A673 (cell line): ENCODE results near the gene RFX5. TPM values are rescaled to one million over a fixed set of nuclear protein-coding genes. Genes with fewer than 3 reads are reported as not detected.

ENCODE experiments used
- BruUV-seq: library from RNA; stranded (reverse); fragments of 400-500 nt; replicated peaks from 2 replicates; lab custom pipeline; 2021; lab: Mats Ljungman, UMichigan
- CTCF ChIA-PET: fragments of 300-600 bp; sonication (Branson Sonifier 250); formaldehyde crosslinking; loops from one replicate; lab custom pipeline; 2022; ENCODE audit warnings: antibody characterized with exemption; lab: Charles Lee
- POLR2A ChIA-PET: fragments of 300-600 bp; sonication (Branson Sonifier 250); formaldehyde crosslinking; loops from one replicate; lab custom pipeline; 2022; ENCODE audit warnings: antibody characterized with exemption; ENCODE audit not compliant: low non-redundant PET; lab: Charles Lee
- DNase-seq: peaks from one replicate; pipeline ENCODE4 v3.0.0-alpha.2; 2015; ENCODE audit warnings: low spot score
- H3K27ac ChIP-seq: fragments of 200-600 bp; sonication (generic); 2 replicates; pipeline ENCODE4 v1.5.1; 2016; ENCODE audit warnings: mixed run types, low read depth, mild to moderate bottlenecking, mixed read lengths, antibody characterized with exemption, low read length; ENCODE audit not compliant: poor library complexity, severe bottlenecking
- H3K27me3 ChIP-seq: fragments of 200-600 bp; sonication (generic); replicated peaks from 2 replicates; pipeline ENCODE4 v1.6.1; 2017; ENCODE audit warnings: mixed run types, low read depth, mild to moderate bottlenecking, mixed read lengths, antibody characterized with exemption, low read length; ENCODE audit not compliant: insufficient read depth, poor library complexity
- H3K36me3 ChIP-seq: fragments of 200-600 bp; sonication (generic); 2 replicates; pipeline ENCODE4 v1.6.1; 2016; ENCODE audit warnings: mixed run types, mild to moderate bottlenecking, mixed read lengths, antibody characterized with exemption, low read length; ENCODE audit not compliant: insufficient read depth, poor library complexity, severe bottlenecking
- H3K4me1 ChIP-seq: fragments of 200-600 bp; sonication (generic); 2 replicates; pipeline ENCODE4 v1.6.1; 2017; ENCODE audit warnings: mixed run types, mild to moderate bottlenecking, mixed read lengths, antibody characterized with exemption, low read length; ENCODE audit not compliant: insufficient read depth, poor library complexity, severe bottlenecking
- H3K4me3 ChIP-seq: fragments of 200-600 bp; sonication (generic); 2 replicates; pipeline ENCODE4 v1.5.1; 2016; ENCODE audit warnings: low read depth, mixed run types, mild to moderate bottlenecking, mixed read lengths, low read length; ENCODE audit not compliant: poor library complexity, severe bottlenecking
- H3K9me3 ChIP-seq: fragments of 200-600 bp; sonication (generic); 2 replicates; pipeline ENCODE4 v1.6.1; 2016; ENCODE audit warnings: mixed run types, low read depth, mild to moderate bottlenecking, mixed read lengths, antibody characterized with exemption, low read length; ENCODE audit not compliant: poor library complexity, severe bottlenecking
- EZH2 ChIP-seq: fragments of 200-600 bp; sonication (generic); IDR thresholded peaks from 2 replicates; pipeline ENCODE4 v1.6.1; 2017; ENCODE audit warnings: borderline replicate concordance, low read depth, mild to moderate bottlenecking, mixed read lengths, antibody characterized with exemption, low read length; ENCODE audit not compliant: poor library complexity, severe bottlenecking
- intact Hi-C: fragments of 100-400 bp; cut with micrococcal nuclease; formaldehyde crosslinking; loops from one replicate; pipeline ENCODE4 v1.10.0; 2022; ENCODE audit not compliant: unreplicated experiment
- total RNA-seq: library from RNA; stranded (reverse); gene quantifications from 2 replicates; pipeline ENCODE4 v1.2.3, GENCODE V29; 2021
- TF ChIP-seq, protein P1 (sequence below): fragments of 300-800, 200-600 bp; sonication (generic); conservative IDR thresholded peaks from 2 replicates; pipeline ENCODE4 v1.5.1; 2017; ENCODE audit warnings: low read depth, mild to moderate bottlenecking, antibody characterized with exemption, low read length, moderate library complexity, mixed read lengths

Gene RFX5
- total RNA-seq, 1 experiment from 2014 or later, result 49.0 TPM

DNA sequence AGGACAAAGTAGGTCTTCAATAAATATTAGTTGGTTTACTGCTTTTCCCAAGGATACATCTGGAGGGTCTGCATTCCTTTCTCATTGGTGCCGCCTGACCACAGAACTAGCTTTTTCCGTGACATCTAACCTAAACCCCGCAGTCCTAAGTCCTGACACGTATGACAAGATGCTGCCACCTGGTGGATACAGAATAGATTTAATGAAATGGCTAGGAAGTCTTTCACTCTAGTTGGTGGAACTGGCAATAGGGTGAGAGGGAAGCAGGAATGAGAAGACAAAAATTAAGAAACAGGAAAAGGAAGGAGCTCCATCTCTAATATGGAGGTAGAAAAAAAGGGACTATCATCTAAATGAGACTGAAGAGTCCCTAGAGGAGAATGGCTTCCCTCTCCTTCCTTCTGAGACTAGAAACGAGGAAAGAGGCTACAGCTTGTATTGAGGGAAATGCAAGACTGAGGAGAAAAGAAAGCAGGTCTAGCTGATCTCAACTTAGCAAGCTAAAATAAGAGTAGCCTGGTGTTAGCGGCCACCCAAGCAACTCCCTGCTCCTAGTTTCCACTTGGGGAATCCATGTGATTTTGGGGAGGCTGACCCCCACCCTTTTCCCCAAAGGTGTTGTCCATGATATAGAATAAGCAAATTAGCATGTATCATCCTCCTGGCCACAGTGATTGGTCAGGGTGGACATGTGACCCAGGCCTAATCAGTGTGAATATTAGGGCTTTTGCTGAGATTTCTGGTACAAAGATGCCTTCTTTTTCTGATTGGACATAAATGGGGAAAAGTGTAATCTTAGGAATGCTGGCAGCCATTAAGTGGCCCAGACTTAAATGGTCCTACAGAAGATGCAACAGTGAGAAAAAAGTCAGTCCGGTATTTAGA is 5.9 kb downstream of the RFX5 start:
- ChIA-PET POLR2A (interaction anchor here (0.6 kb wide), 2 partner anchors 44 to 421 kb away, joined by 5 to 11 read pairs; no protein-coding TSS in a partner anchor), CTCF (interaction anchor here (0.5 to 2.6 kb wide), 8 partner anchors 11 to 257 kb away, joined by 3 to 37 read pairs (median 6); partner anchors contain the start of gene PI4KB)
- no peak for TF ChIP-seq EZH2
- TF ChIP-seq, protein P1, sequence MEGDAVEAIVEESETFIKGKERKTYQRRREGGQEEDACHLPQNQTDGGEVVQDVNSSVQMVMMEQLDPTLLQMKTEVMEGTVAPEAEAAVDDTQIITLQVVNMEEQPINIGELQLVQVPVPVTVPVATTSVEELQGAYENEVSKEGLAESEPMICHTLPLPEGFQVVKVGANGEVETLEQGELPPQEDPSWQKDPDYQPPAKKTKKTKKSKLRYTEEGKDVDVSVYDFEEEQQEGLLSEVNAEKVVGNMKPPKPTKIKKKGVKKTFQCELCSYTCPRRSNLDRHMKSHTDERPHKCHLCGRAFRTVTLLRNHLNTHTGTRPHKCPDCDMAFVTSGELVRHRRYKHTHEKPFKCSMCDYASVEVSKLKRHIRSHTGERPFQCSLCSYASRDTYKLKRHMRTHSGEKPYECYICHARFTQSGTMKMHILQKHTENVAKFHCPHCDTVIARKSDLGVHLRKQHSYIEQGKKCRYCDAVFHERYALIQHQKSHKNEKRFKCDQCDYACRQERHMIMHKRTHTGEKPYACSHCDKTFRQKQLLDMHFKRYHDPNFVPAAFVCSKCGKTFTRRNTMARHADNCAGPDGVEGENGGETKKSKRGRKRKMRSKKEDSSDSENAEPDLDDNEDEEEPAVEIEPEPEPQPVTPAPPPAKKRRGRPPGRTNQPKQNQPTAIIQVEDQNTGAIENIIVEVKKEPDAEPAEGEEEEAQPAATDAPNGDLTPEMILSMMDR, result peak; percentile 81
- DNase-seq, result peak; percentile 88
- H3K27ac ChIP-seq, result no peak overlapping the region
- H3K4me3 ChIP-seq, result no peak overlapping the region
- no peaks in the 10 kb centered on the region for H3K9me3 ChIP-seq
- peaks cover 10% of the 10 kb centered on the region for H3K4me1 ChIP-seq
- peaks cover 15% of the 10 kb centered on the region for H3K36me3 ChIP-seq
- no TSS peak for BruUV-seq
- H3K27me3 ChIP-seq, result no peaks in the 10 kb centered on the region
- intact Hi-C loops, result loop anchor here (1.0 to 5.0 kb wide), 3 partner anchors 40 to 244 kb away; no protein-coding TSS in a partner anchor

DNA sequence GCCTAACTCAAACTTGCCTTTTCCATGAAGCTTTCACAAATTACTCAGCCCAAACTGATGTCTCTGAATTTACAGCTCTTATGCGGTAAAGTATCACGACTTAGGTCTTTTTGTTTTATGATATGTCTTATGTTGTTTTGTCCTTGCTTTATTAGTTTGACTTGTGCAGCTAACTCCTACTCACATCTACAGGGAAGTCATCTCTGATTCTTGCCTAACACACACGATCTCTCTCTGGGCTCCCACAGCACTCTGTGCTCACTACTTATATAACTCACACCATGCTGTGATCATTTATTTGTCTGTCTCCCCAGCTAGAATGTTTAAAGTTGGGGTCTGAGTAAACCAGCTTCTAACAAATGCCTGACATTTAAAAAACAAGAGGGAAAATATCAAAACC is 10.5 kb downstream of the RFX5 start:
- CTCF ChIA-PET, result no interaction called here
- intact Hi-C loops, result no loop called here

DNA sequence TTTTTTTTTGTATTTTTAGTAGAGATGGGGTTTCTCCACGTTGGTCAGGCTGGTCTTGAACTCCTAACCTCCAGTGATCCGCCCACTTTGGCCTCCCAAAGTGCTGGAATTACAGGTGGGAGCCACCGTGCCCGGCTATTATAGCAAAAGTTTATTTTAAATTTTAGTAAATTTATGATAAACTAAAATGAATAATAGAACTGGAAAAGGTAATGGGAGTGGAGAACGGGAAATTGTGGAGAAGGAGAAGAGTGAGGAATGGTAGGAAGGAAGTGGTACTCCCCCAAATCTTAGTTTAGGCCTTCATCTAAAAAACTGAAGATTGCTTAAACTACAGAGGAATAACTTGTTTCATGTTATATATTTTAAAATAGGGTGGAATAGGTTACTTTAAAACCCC is 12.2 kb downstream of the RFX5 start:
- CTCF ChIA-PET, result no interaction called here
- POLR2A ChIA-PET, result no interaction called here

More for the DNA sequence above, 10.5 kb downstream of the RFX5 start:
- POLR2A ChIA-PET, result no interaction called here
- Histone ChIP-seq H3K9me3 (no peaks in the 10 kb centered on the region), H3K27me3 (no peaks in the 10 kb centered on the region), H3K4me1 (peaks cover 5% of the 10 kb centered on the region), H3K36me3 (no peaks in the 10 kb centered on the region), H3K27ac (no peak overlapping the region), H3K4me3 (no peak overlapping the region)
- no TSS peak for BruUV-seq
- TF ChIP-seq, protein P1, result no peak
- no peak for TF ChIP-seq EZH2
- DNase-seq, result no peak

More for the DNA sequence above, 12.2 kb downstream of the RFX5 start:
- no peaks in the 10 kb centered on the region for H3K9me3 ChIP-seq
- H3K27me3 ChIP-seq, result no peaks in the 10 kb centered on the region
- TF ChIP-seq, protein P1, result no peak
- TF ChIP-seq EZH2, result no peak
- H3K4me3 ChIP-seq, result no peak overlapping the region
- intact Hi-C loops, result no loop called here
- no peak overlapping the region for H3K27ac ChIP-seq
- DNase-seq, result no peak
- H3K36me3 ChIP-seq, result no peaks in the 10 kb centered on the region
- no peaks in the 10 kb centered on the region for H3K4me1 ChIP-seq
- BruUV-seq, result no TSS peak
